H1 (cell line): ENCODE results near the gene HSFX2. TPM values are rescaled to one million over a fixed set of nuclear protein-coding genes. Genes with fewer than 3 reads are reported as not detected.

Experiments used
- CTCF ChIA-PET: fragments of 300-600 bp; sonication (Branson Sonifier 250); formaldehyde crosslinking; loops from one replicate; lab custom pipeline; 2021; ENCODE audit not compliant: partially characterized antibody; lab: Charles Lee
- POLR2A ChIA-PET: fragments of 300-600 bp; sonication (Branson Sonifier 250); formaldehyde crosslinking; loops from one replicate; lab custom pipeline; 2021; ENCODE audit warnings: inconsistent platforms; ENCODE audit not compliant: partially characterized antibody; lab: Charles Lee
- DNase-seq, 2 experiments: peaks; one replicate each; pipeline versions ENCODE4 v3.0.0 to v3.0.0-alpha.2; 2010 to 2022; ENCODE audit warnings: low spot score in 2 of 2, low read depth in 1 of 2, mixed read lengths in 1 of 2
- FAIRE-seq: peaks from 2 replicates; lab custom pipeline; 2011; peaks lifted over from hg19 to GRCh38; lab: Jason Lieb, UNC
- H2AFZ ChIP-seq: 2 replicates; pipeline ENCODE4 v1.8.1; 2012; ENCODE audit warnings: low read length, inconsistent platforms
- H2AK5ac ChIP-seq: 2 replicates; pipeline ENCODE4 v1.6.1; 2013; ENCODE audit warnings: low read depth, low read length
- H2BK120ac ChIP-seq: replicated peaks from 2 replicates; pipeline ENCODE3; 2013; ENCODE audit warnings: low read depth, low read length, inconsistent platforms
- H2BK12ac ChIP-seq: 2 replicates; pipeline ENCODE4 v1.6.1; 2013; ENCODE audit warnings: low read depth, low read length
- H2BK15ac ChIP-seq: 2 replicates; pipeline ENCODE4 v1.6.1; 2013; ENCODE audit warnings: low read length
- H2BK20ac ChIP-seq: 2 replicates; pipeline ENCODE4 v1.6.1; 2013; ENCODE audit warnings: low read length
- H2BK5ac ChIP-seq: 2 replicates; pipeline ENCODE4 v1.6.1; 2013; ENCODE audit warnings: low read depth, low read length
- H3K14ac ChIP-seq: 2 replicates; pipeline ENCODE4 v1.6.1; 2013; ENCODE audit warnings: inconsistent platforms; ENCODE audit not compliant: insufficient read length
- H3K18ac ChIP-seq: 2 replicates; pipeline ENCODE4 v1.6.1; 2013; ENCODE audit warnings: low read length; ENCODE audit errors: extremely low read depth
- H3K23ac ChIP-seq: 2 replicates; pipeline ENCODE4 v1.6.1; 2013; ENCODE audit warnings: inconsistent platforms; ENCODE audit not compliant: insufficient read length
- H3K23me2 ChIP-seq: 2 replicates; pipeline ENCODE4 v1.6.1; 2013; ENCODE audit warnings: low read depth, low read length
- H3K27ac ChIP-seq: 2 replicates; pipeline ENCODE4 v1.6.1; 2011; ENCODE audit warnings: low read depth, low read length, inconsistent platforms
- H3K27me3 ChIP-seq, 4 experiments: replicated peaks in 1 of 4; 1 replicate in 1 of 4; 2 replicates in 3 of 4; pipeline versions ENCODE4 v1.6.1 to v1.8.1; 2011 to 2013; ENCODE audit warnings: low read length in 3 of 4, mild to moderate bottlenecking in 3 of 4, inconsistent platforms in 2 of 4, mixed read lengths in 2 of 4, moderate library complexity in 1 of 4; ENCODE audit not compliant: control insufficient read depth in 3 of 4, insufficient read depth in 3 of 4; ENCODE audit errors: extremely low read depth in 1 of 4
- H3K36me3 ChIP-seq, 4 experiments: 2 replicates each; pipeline versions ENCODE4 v1.6.1 to v1.8.1; 2011 to 2013; ENCODE audit warnings: mild to moderate bottlenecking in 4 of 4, low read length in 3 of 4, moderate library complexity in 2 of 4, control low read depth in 1 of 4, inconsistent platforms in 1 of 4; ENCODE audit not compliant: insufficient read depth in 4 of 4, control insufficient read depth in 2 of 4
- H3K4ac ChIP-seq: replicated peaks from 2 replicates; pipeline ENCODE3; 2013; ENCODE audit warnings: low read length, low read depth, mixed read lengths, inconsistent platforms; ENCODE audit not compliant: insufficient read length
- H3K4me1 ChIP-seq, 4 experiments: replicated peaks in 1 of 4; 1 replicate in 1 of 4; 2 replicates in 3 of 4; pipeline versions ENCODE4 v1.6.1 to v1.8.1; 2011 to 2013; ENCODE audit warnings: low read length in 3 of 4, inconsistent platforms in 2 of 4, mixed read lengths in 1 of 4; ENCODE audit not compliant: insufficient read depth in 4 of 4, control insufficient read depth in 3 of 4
- H3K4me2 ChIP-seq, 2 experiments: 2 replicates each; pipeline versions ENCODE4 v1.6.1 to v1.8.1; 2011 to 2013; ENCODE audit warnings: low read depth in 2 of 2, low read length in 2 of 2, control low read depth in 1 of 2, inconsistent platforms in 1 of 2, mild to moderate bottlenecking in 1 of 2; ENCODE audit not compliant: insufficient read depth in 1 of 2
- H3K4me3 ChIP-seq, 4 experiments: fragments of 200-600, 300-600 bp in 1 of 4; sonication (generic), shearing (Covaris generic), sonication (Bioruptor Twin) in 1 of 4; 2 replicates each; pipeline versions ENCODE4 v1.5.1 to v1.8.1; 2011 to 2016; ENCODE audit warnings: low read length in 4 of 4, low read depth in 3 of 4, control low read depth in 2 of 4, inconsistent platforms in 2 of 4, mild to moderate bottlenecking in 2 of 4, mixed read lengths in 1 of 4, moderate library complexity in 1 of 4; ENCODE audit not compliant: insufficient read depth in 2 of 4; ENCODE audit errors: extremely low read depth in 1 of 4
- H3K56ac ChIP-seq: replicated peaks from 2 replicates; pipeline ENCODE3; 2013; ENCODE audit warnings: low read depth, mild to moderate bottlenecking, mixed read lengths, low read length, inconsistent platforms; ENCODE audit not compliant: insufficient read length
- H3K79me1 ChIP-seq: 2 replicates; pipeline ENCODE4 v1.6.1; 2013; ENCODE audit warnings: low read depth, low read length, control low read depth
- H3K79me2 ChIP-seq, 2 experiments: 2 replicates each; pipeline versions ENCODE4 v1.6.1 to v1.8.1; 2012 to 2013; ENCODE audit warnings: low read length in 2 of 2, mild to moderate bottlenecking in 2 of 2, inconsistent platforms in 1 of 2; ENCODE audit not compliant: insufficient read depth in 2 of 2, control insufficient read depth in 1 of 2
- H3K9ac ChIP-seq, 4 experiments: replicated peaks in 1 of 4; 1 replicate in 1 of 4; 2 replicates in 3 of 4; pipeline versions ENCODE4 v1.6.1 to v1.8.1; 2011 to 2013; ENCODE audit warnings: low read depth in 3 of 4, low read length in 3 of 4, control low read depth in 2 of 4, mild to moderate bottlenecking in 2 of 4, moderate library complexity in 2 of 4, inconsistent platforms in 1 of 4; ENCODE audit errors: extremely low read depth in 1 of 4
- H3K9me3 ChIP-seq, 2 experiments: 2 replicates each; pipeline versions ENCODE4 v1.6.1 to v1.8.1; 2012 to 2013; ENCODE audit warnings: mild to moderate bottlenecking in 2 of 2, moderate library complexity in 2 of 2, control low read depth in 1 of 2, inconsistent platforms in 1 of 2, low read depth in 1 of 2, low read length in 1 of 2, mixed read lengths in 1 of 2; ENCODE audit not compliant: insufficient read depth in 2 of 2
- H4K20me1 ChIP-seq, 2 experiments: replicated peaks in 1 of 2; 2 replicates each; pipeline versions ENCODE3 to v1.8.1; 2011 to 2013; ENCODE audit warnings: inconsistent platforms in 2 of 2, low read length in 2 of 2, mild to moderate bottlenecking in 1 of 2; ENCODE audit not compliant: insufficient read depth in 2 of 2, control insufficient read depth in 1 of 2
- H4K5ac ChIP-seq: 2 replicates; pipeline ENCODE4 v1.6.1; 2013; ENCODE audit warnings: low read length, low read depth, mixed read lengths, inconsistent platforms; ENCODE audit not compliant: insufficient read length
- H4K8ac ChIP-seq: 2 replicates; pipeline ENCODE4 v1.8.0; 2013; ENCODE audit warnings: mild to moderate bottlenecking, moderate library complexity, low read length, inconsistent platforms; ENCODE audit not compliant: insufficient read depth; ENCODE audit errors: extremely low read depth
- H4K91ac ChIP-seq: replicated peaks from 2 replicates; pipeline ENCODE3; 2013; ENCODE audit warnings: low read length, mixed read lengths, inconsistent platforms; ENCODE audit not compliant: insufficient read length
- CBX5 ChIP-seq: fragments of 300-800, 300-1000 bp; sonication (generic); IDR thresholded peaks from 2 replicates; pipeline ENCODE4 v1.7.1; 2016; ENCODE audit warnings: antibody characterized with exemption, low read length, low read depth
- CREB1 ChIP-seq: IDR thresholded peaks from 2 replicates; pipeline ENCODE4 v1.6.1; 2012; ENCODE audit warnings: inconsistent platforms
- E2F6 ChIP-seq: IDR thresholded peaks from 2 replicates; pipeline ENCODE4 v1.6.1; 2012; ENCODE audit warnings: inconsistent platforms
- GTF2F1 ChIP-seq: IDR thresholded peaks from 2 replicates; pipeline ENCODE4 v1.6.1; 2012; ENCODE audit warnings: low read depth, low read length, improper control_type of control experiment, borderline replicate concordance
- HDAC2 ChIP-seq, 2 experiments: fragments of 300-600 bp in 1 of 2; sonication (generic) in 1 of 2; IDR thresholded peaks; 2 replicates each; pipeline ENCODE4 v1.6.1; 2011 to 2012; ENCODE audit warnings: low read depth in 2 of 2, low read length in 2 of 2, mild to moderate bottlenecking in 2 of 2, moderate library complexity in 2 of 2, borderline replicate concordance in 1 of 2, inconsistent platforms in 1 of 2
- HDAC6 ChIP-seq: IDR thresholded peaks from one replicate; pipeline ENCODE4 v1.7.1; 2012; ENCODE audit warnings: low read depth, mild to moderate bottlenecking, inconsistent platforms, low read length, moderate library complexity
- JUN ChIP-seq: IDR thresholded peaks from 2 replicates; pipeline ENCODE4 v1.6.1; 2011; ENCODE audit warnings: low read depth, mild to moderate bottlenecking, improper control_type of control experiment, low read length
- MAFK ChIP-seq: IDR thresholded peaks from 2 replicates; pipeline ENCODE4 v1.6.1; 2012; ENCODE audit warnings: low read depth, mild to moderate bottlenecking, improper control_type of control experiment, low read length
- NRF1 ChIP-seq: IDR thresholded peaks from 2 replicates; pipeline ENCODE4 v1.6.1; 2011; ENCODE audit warnings: mild to moderate bottlenecking, low read depth, low read length, improper control_type of control experiment
- POU5F1 ChIP-seq: IDR thresholded peaks from 2 replicates; pipeline ENCODE4 v1.6.1; 2011; ENCODE audit warnings: low read depth, mild to moderate bottlenecking, low read length, moderate library complexity
- SRF ChIP-seq: IDR thresholded peaks from 2 replicates; pipeline ENCODE4 v1.6.1; 2011; ENCODE audit warnings: mild to moderate bottlenecking, low read depth, low read length, moderate library complexity
- USF2 ChIP-seq: IDR thresholded peaks from 2 replicates; pipeline ENCODE4 v1.6.1; 2011; ENCODE audit warnings: low read length, improper control_type of control experiment
- WGBS, 2 experiments: shearing (Covaris generic) in 1 of 2; methylation state at CpG; one replicate each; pipeline versions ENCODE4 v1.1.6 to v1.1.7; 2013 to 2015; ENCODE audit warnings: low lambda C conversion rate in 2 of 2, mixed read lengths in 2 of 2, inconsistent platforms in 1 of 2, low coverage in 1 of 2, missing lambda C conversion rate in 1 of 2; ENCODE audit not compliant: insufficient replicate concordance in 2 of 2, insufficient coverage in 1 of 2, insufficient read length in 1 of 2; ENCODE audit errors: extremely low coverage in 1 of 2, missing lambda C conversion rate in 1 of 2; 5-methylcytosine and 5-hydroxymethylcytosine counted together
- polyA plus RNA-seq, 7 experiments: library from polyadenylated mRNA; depleted of rRNA in 3 of 7; stranded (reverse) in 5 of 7; unstranded in 2 of 7; fragments of >200 nt in 5 of 7; fragments of 200-250 nt in 2 of 7; gene quantifications; 1 replicate in 5 of 7; 2 replicates in 1 of 7; 4 replicates in 1 of 7; pipeline versions ENCODE4 v1.2.1 to v1.2.3, GENCODE V29; 2011 to 2013; ENCODE audit warnings: missing spikeins in 2 of 7, mixed read lengths in 2 of 7
- total RNA-seq: library from RNA; stranded (reverse); fragmentation: NEBNext Ultra II Directional; extraction: Animal tissue kit (Norgen Biotek cat#: 25700); gene quantifications from 2 replicates; pipeline ENCODE4 v1.2.1, GENCODE V29; 2021

Gene HSFX2
- total and polyA plus RNA-seq, 2 of the 8 experiments (the other 6 are each of a cell fraction or from before 2014, with no cell fraction given) = 0.17 TPM; not detected in 1

- no peak overlapping the region for H2AK5ac ChIP-seq
- no peak overlapping the region for H3K4me2 ChIP-seq
- no peak overlapping the region for H3K4ac ChIP-seq
- H2BK20ac ChIP-seq = no peak overlapping the region
- H3K79me2 ChIP-seq = no peaks in the 10 kb centered on the region
- H3K4me3 ChIP-seq = no peak overlapping the region
- no peaks in the 10 kb centered on the region for H3K36me3 ChIP-seq
- no peaks in the 10 kb centered on the region for H3K9me3 ChIP-seq
- H3K4me1 ChIP-seq = no peaks in the 10 kb centered on the region
- H4K91ac ChIP-seq = no peak overlapping the region
- H2AFZ ChIP-seq = no peak overlapping the region
- H2BK15ac ChIP-seq = no peak overlapping the region
- H4K5ac ChIP-seq = no peak overlapping the region
- no peaks in the 10 kb centered on the region for H3K27me3 ChIP-seq
- FAIRE-seq (no peak), DNase-seq (no peak)
- no peaks in the 10 kb centered on the region for H3K79me1 ChIP-seq
- H3K9ac ChIP-seq = no peak overlapping the region
- no peak overlapping the region for H2BK120ac ChIP-seq
- H3K27ac ChIP-seq = no peak overlapping the region
- H3K56ac ChIP-seq = no peak overlapping the region
- no peaks in the 10 kb centered on the region for H3K23me2 ChIP-seq
- 100% methylated on average over 1 of the region's 1 CpG; no CpG with 5 or more reads in 1 of the 2 experiments for WGBS, 2 experiments
- H3K14ac ChIP-seq = no peak overlapping the region
- no peaks in the 10 kb centered on the region for H4K20me1 ChIP-seq
- ChIA-PET CTCF (interaction anchor here (1.1 kb wide), 1 partner anchor 60 kb away, joined by 3 read pairs; no protein-coding TSS in a partner anchor), POLR2A (no interaction called here)
- H2BK5ac ChIP-seq = no peak overlapping the region
- no peak overlapping the region for H4K8ac ChIP-seq
- no peak overlapping the region for H3K18ac ChIP-seq
- no peak overlapping the region for H2BK12ac ChIP-seq
- no peak overlapping the region for H3K23ac ChIP-seq
- TF ChIP-seq USF2 (no peak), SRF (no peak), GTF2F1 (no peak), HDAC2 (IDR thresholded peaks at IDR 0.05; ENCODE audit: borderline replicate concordance in 1 of 2, low read depth in 2 of 2, low read length in 2 of 2) (no peak), E2F6 (no peak), CBX5 (no peak), CREB1 (no peak), HDAC6 (no peak), NRF1 (no peak), JUN (no peak), POU5F1 (no peak), MAFK (no peak)
These were observed 22.4 kb downstream of the HSFX2 start for GRCh38 chrX:149572743-149573142.
